Neural progenitor cell (in vitro differentiated cells): Measurements from ENCODE around the gene IRF5.

Experiments used
- EZH2 ChIP-seq: fragments of 200-600 bp; sonication (generic); IDR thresholded peaks from 2 replicates; pipeline ENCODE4 v1.6.1; 2017; ENCODE audit warnings: antibody characterized with exemption, mild to moderate bottlenecking, moderate library complexity
- EZH2phosphoT487 ChIP-seq: fragments of 200-600 bp; sonication (generic); IDR thresholded peaks from 2 replicates; pipeline ENCODE4 v1.6.1; 2017; ENCODE audit warnings: antibody characterized with exemption
- TF ChIP-seq, protein P1 (sequence below): fragments of 200-600 bp; sonication (generic); IDR thresholded peaks from 2 replicates; pipeline ENCODE4 v1.5.1; 2017; ENCODE audit warnings: antibody characterized with exemption, mild to moderate bottlenecking

DNA sequence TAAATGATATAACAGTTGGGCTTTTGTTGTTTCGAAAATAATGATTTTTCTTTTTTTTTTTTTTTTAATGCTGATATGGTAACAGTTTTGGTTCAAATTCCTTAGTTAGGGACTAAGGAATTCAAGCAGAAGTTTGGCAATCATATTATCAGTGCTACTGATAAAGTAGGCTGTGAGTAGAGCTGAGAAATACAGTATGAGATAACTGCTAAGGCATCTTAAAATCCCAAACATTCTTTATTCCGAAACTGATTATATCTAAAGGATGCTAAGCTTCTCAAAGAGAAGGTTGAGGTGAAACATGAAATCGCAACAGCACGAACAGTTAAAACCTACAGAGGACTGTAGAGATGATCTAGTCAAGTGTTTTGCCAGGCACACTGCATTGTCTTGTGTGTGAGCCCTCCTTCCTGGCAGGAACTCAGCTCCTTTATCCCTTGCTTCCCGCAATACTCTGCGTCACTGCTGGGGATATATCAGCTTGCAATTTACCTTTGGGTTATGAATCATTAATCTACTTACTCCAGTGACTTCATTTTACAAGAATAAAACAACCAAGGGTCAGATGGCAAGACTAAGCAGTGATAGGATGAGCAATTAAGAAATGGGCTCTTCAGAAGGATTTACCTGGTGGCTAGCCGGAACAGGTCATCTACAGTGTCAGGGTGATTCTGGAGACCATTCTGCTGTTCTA lies 36.7 kb downstream of the IRF5 start:
- TF ChIP-seq, protein P1, sequence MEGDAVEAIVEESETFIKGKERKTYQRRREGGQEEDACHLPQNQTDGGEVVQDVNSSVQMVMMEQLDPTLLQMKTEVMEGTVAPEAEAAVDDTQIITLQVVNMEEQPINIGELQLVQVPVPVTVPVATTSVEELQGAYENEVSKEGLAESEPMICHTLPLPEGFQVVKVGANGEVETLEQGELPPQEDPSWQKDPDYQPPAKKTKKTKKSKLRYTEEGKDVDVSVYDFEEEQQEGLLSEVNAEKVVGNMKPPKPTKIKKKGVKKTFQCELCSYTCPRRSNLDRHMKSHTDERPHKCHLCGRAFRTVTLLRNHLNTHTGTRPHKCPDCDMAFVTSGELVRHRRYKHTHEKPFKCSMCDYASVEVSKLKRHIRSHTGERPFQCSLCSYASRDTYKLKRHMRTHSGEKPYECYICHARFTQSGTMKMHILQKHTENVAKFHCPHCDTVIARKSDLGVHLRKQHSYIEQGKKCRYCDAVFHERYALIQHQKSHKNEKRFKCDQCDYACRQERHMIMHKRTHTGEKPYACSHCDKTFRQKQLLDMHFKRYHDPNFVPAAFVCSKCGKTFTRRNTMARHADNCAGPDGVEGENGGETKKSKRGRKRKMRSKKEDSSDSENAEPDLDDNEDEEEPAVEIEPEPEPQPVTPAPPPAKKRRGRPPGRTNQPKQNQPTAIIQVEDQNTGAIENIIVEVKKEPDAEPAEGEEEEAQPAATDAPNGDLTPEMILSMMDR: no peak
- TF ChIP-seq EZH2: no peak
- TF ChIP-seq EZH2phosphoT487: no peak
